Measurements from ENCODE around the gene NOXRED1.

- TF ChIP-seq CTCF (IDR thresholded peaks at IDR 0.05) (no peak), EZH2 (IDR thresholded peaks at IDR 0.05; ENCODE audit: borderline replicate concordance, insufficient read depth, low read depth, low read length, poor library complexity, severe bottlenecking) (no peak)
Observed at GRCh38 chr14:77403768-77404167, 19.6 kb downstream of the NOXRED1 start.

Measured in B cell (primary cell).